BE2C (cell line): ENCODE results near the gene ROPN1L.

Experiments used
- DNase-seq: peaks from one replicate; pipeline ENCODE4 v3.0.0-alpha.2; 2020
- H3K27me3 ChIP-seq: fragments of 250-450 bp; sonication (Bioruptor Pico); 2 replicates; pipeline ENCODE4 v1.5.1; 2020; ENCODE audit warnings: mild to moderate bottlenecking
- H3K36me3 ChIP-seq: fragments of 250-450 bp; sonication (Bioruptor Pico); 2 replicates; pipeline ENCODE4 v1.5.1; 2020; ENCODE audit warnings: mild to moderate bottlenecking
- H3K4me1 ChIP-seq: fragments of 250-450 bp; sonication (Bioruptor Pico); 2 replicates; pipeline ENCODE4 v1.5.1; 2020
- H3K4me3 ChIP-seq: 2 replicates; pipeline ENCODE4 v1.5.1; 2011; ENCODE audit warnings: low read depth, low read length
- H3K9me3 ChIP-seq: fragments of 250-450 bp; sonication (Bioruptor Pico); 2 replicates; pipeline ENCODE4 v1.5.1; 2020
- CTCF ChIP-seq: IDR thresholded peaks from 2 replicates; pipeline ENCODE4 v1.5.1; 2012; ENCODE audit warnings: mild to moderate bottlenecking, low read depth, low read length

Gene ROPN1L

DNA sequence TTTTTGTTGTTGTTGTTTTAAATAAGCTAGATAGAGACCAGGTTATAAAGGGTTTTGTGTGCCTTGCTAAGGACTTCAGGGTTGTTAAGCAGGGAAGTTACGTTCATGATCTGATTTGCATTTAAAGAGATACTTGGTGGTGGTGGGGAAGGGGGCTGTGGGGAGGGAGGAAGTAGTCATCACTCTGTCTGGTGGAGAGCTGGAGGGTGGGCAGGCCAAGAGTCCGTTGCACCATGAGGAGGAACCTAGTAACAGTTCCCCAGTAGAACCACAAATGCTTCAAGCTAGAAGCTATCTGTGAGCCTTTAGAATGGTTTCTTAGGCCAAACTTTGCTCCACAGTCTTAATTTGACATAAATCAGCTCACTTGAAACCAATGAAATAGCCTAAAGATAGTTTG lies 18.7 kb upstream of the ROPN1L start:
- peaks cover 64% of the 10 kb centered on the region for H3K36me3 ChIP-seq
- no peak for DNase-seq
- peaks cover 29% of the 10 kb centered on the region for H3K4me1 ChIP-seq
- H3K9me3 ChIP-seq: no peaks in the 10 kb centered on the region
- no peak overlapping the region for H3K4me3 ChIP-seq
- no peak for TF ChIP-seq CTCF
- no peaks in the 10 kb centered on the region for H3K27me3 ChIP-seq

DNA sequence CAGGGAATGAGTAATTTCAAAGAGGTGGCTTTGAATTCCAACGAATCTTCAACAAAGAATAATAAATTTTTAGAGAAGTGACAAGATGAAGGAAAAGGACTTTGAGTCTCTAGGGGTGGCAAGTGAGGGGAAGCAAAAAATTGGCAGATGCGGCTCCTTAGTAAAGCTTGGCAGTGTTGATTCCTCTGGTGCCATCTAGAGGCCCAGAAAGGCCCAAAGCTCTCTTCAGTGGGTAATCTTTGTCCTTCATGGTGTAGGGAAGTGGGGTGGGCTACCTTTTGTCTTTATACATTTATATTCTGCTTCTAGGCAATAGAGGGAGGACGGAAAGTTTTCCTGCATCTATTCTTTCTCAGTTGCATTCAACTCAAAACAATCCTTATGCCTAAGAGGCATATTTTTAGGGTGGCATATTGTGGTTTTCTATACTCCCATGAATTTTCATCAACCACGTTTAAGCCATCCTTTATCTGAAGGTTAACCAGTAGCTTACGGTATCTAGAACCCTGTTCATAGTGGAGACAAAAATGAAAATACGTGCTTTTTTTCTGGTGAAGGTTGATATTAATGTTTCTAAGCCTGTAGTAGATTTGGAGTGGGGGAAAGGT lies 17.5 kb upstream of the ROPN1L start:
- no peak overlapping the region for H3K4me3 ChIP-seq
- H3K4me1 ChIP-seq: peaks cover 28% of the 10 kb centered on the region
- DNase-seq: peak; percentile 50
- no peaks in the 10 kb centered on the region for H3K27me3 ChIP-seq
- no peaks in the 10 kb centered on the region for H3K9me3 ChIP-seq
- H3K36me3 ChIP-seq: peaks cover 52% of the 10 kb centered on the region
- TF ChIP-seq CTCF: peak; percentile 77

DNA sequence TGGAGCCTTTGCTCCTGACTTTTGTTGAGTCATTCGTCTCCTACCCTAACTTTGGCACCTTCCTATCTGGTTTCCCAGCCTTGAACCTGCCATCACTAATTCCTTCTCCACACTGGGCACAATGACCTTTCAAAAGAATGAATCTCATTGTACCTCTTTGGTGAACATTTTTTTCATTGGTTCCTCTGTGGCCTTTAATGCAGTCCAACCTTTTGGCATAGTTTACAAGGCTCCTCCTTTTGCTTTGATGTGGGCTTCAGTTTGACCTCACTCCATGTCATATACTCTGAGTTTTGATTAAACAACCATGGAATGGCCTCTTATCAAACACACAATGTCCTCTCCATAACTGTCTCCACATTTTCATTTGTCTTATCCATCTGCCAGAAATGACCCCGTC lies 14.5 kb upstream of the ROPN1L start:
- H3K4me1 ChIP-seq: peaks cover 2% of the 10 kb centered on the region; the same call in 1 of the 2 replicates
- H3K27me3 ChIP-seq: no peaks in the 10 kb centered on the region
- no peaks in the 10 kb centered on the region for H3K9me3 ChIP-seq
- peaks cover 47% of the 10 kb centered on the region for H3K36me3 ChIP-seq
- H3K4me3 ChIP-seq: no peak overlapping the region
- DNase-seq: no peak
- no peak for TF ChIP-seq CTCF

GRCh38 chr5:10427978-10428377 lies 13.7 kb upstream of the ROPN1L start:
- Histone ChIP-seq H3K4me1 (no peaks in the 10 kb centered on the region), H3K27me3 (no peaks in the 10 kb centered on the region), H3K9me3 (no peaks in the 10 kb centered on the region), H3K4me3 (no peak overlapping the region), H3K36me3 (peaks cover 47% of the 10 kb centered on the region)
- TF ChIP-seq CTCF: no peak
- DNase-seq: no peak

- TF ChIP-seq CTCF: no peak
- Histone ChIP-seq H3K27me3 (no peaks in the 10 kb centered on the region), H3K36me3 (peaks cover 45% of the 10 kb centered on the region), H3K4me3 (no peak overlapping the region), H3K9me3 (no peaks in the 10 kb centered on the region), H3K4me1 (no peaks in the 10 kb centered on the region)
- no peak for DNase-seq
Measured at GRCh38 chr5:10431415-10431814, 10.3 kb upstream of the ROPN1L start.

GRCh38 chr5:10432059-10433008 lies 9.3 kb upstream of the ROPN1L start:
- no peak for DNase-seq
- Histone ChIP-seq H3K27me3 (no peaks in the 10 kb centered on the region), H3K36me3 (peaks cover 38% of the 10 kb centered on the region), H3K4me3 (no peak overlapping the region), H3K9me3 (no peaks in the 10 kb centered on the region), H3K4me1 (no peaks in the 10 kb centered on the region)
- no peak for TF ChIP-seq CTCF
